GM19463 (cell line): ENCODE measurements around the gene RAB44.
A peak's percentile ranks its signal among the peaks of the same experiment; 100 is the strongest.

ENCODE experiments used
- ATAC-seq: cut with Tn5 transposase; IDR thresholded peaks from one replicate; pipeline ENCODE4 v1.9.1; 2021; ENCODE audit warnings: mild to moderate bottlenecking, moderate library complexity; ENCODE audit not compliant: unreplicated experiment

The RAB44 gene

GRCh38 chr6:36666826-36667591 is 30.6 kb upstream of the RAB44 start:
- ATAC-seq = peak; percentile 91

GRCh38 chr6:36668591-36668990 is 29.0 kb upstream of the RAB44 start:
- ATAC-seq = no peak

GRCh38 chr6:36669002-36669401 is 28.6 kb upstream of the RAB44 start:
- ATAC-seq = no peak

- no peak for ATAC-seq
Observed at GRCh38 chr6:36670271-36670670, 27.4 kb upstream of the RAB44 start.

- ATAC-seq = no peak
Observed at GRCh38 chr6:36671687-36672375, 25.8 kb upstream of the RAB44 start.

GRCh38 chr6:36673882-36674281 is 23.7 kb upstream of the RAB44 start:
- ATAC-seq = no peak

GRCh38 chr6:36674942-36675341 is 22.7 kb upstream of the RAB44 start:
- no peak for ATAC-seq

- ATAC-seq = no peak
Observed at GRCh38 chr6:36676141-36677058, 21.2 kb upstream of the RAB44 start.

GRCh38 chr6:36677059-36677749 is 20.4 kb upstream of the RAB44 start:
- ATAC-seq = no peak

GRCh38 chr6:36677753-36678487 is 19.7 kb upstream of the RAB44 start:
- no peak for ATAC-seq

GRCh38 chr6:36678488-36679042 is 19.1 kb upstream of the RAB44 start, which contains the start of gene CDKN1A:
CDKN1A (plus strand) TSS chr6:36678714; CDS start chr6:36684102, 5,388 bp downstream.
- peak; percentile 64 for ATAC-seq

GRCh38 chr6:36679043-36679833 is 18.4 kb upstream of the RAB44 start:
- no peak for ATAC-seq

GRCh38 chr6:36682328-36683144 is 15.1 kb upstream of the RAB44 start:
- no peak for ATAC-seq

- ATAC-seq = no peak
Observed at GRCh38 chr6:36683145-36683655, 14.4 kb upstream of the RAB44 start.

GRCh38 chr6:36683656-36684446 is 13.8 kb upstream of the RAB44 start:
- ATAC-seq = no peak

- ATAC-seq = no peak
Observed at GRCh38 chr6:36684447-36684812, 13.2 kb upstream of the RAB44 start.
